Measurements from ENCODE around the gene HCN2.
"Not testable (repeated sequence)": the region's sequence is repeated elsewhere in the genome, so short reads cannot be mapped to it uniquely, and the experiment has no call there.

DNA sequence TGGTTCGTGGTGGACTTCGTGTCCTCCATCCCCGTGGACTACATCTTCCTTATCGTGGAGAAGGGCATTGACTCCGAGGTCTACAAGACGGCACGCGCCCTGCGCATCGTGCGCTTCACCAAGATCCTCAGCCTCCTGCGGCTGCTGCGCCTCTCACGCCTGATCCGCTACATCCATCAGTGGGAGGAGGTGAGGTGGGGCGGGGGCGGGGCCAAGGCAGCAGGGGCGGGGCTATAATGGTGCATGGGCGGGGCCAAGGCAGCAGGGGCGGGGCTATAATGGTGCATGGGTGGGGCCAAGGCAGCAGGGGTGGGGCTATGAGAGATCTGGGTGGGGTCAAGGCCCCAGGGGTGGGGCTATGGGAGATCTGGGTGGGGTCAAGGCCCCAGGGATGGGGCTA lies 14.1 kb downstream of the HCN2 start:
- not testable (repeated sequence) for TF ChIP-seq EZH2 (IDR thresholded peaks at IDR 0.05)
- TF ChIP-seq, protein P1, sequence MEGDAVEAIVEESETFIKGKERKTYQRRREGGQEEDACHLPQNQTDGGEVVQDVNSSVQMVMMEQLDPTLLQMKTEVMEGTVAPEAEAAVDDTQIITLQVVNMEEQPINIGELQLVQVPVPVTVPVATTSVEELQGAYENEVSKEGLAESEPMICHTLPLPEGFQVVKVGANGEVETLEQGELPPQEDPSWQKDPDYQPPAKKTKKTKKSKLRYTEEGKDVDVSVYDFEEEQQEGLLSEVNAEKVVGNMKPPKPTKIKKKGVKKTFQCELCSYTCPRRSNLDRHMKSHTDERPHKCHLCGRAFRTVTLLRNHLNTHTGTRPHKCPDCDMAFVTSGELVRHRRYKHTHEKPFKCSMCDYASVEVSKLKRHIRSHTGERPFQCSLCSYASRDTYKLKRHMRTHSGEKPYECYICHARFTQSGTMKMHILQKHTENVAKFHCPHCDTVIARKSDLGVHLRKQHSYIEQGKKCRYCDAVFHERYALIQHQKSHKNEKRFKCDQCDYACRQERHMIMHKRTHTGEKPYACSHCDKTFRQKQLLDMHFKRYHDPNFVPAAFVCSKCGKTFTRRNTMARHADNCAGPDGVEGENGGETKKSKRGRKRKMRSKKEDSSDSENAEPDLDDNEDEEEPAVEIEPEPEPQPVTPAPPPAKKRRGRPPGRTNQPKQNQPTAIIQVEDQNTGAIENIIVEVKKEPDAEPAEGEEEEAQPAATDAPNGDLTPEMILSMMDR (IDR thresholded peaks at IDR 0.05): not testable (repeated sequence)

All from neural progenitor cell (in vitro differentiated cells).